Heart right ventricle (tissue), 16 donors: ENCODE measurements around the gene CPA5. TPM values are rescaled to one million over a fixed set of nuclear protein-coding genes. Genes with fewer than 3 reads are reported as not detected.

Experiments used
- ATAC-seq, 8 donors: fragments of 200-7000 bp; cut with Tn5 transposase; one replicate each; pipeline ENCODE4 v1.9.1; 2020; ENCODE audit warnings: mild to moderate bottlenecking in 8 of 8, moderate library complexity in 8 of 8, moderate number of reproducible peaks in 1 of 8
- DNase-seq, 2 donors: peaks; one replicate each; pipeline ENCODE4 v3.0.0-alpha.2; 2020
- H3K27ac ChIP-seq, 10 donors: fragments of 200-600 bp; sonication (generic) in 2 of 10; one replicate each; pipeline versions ENCODE4 v1.5.0 to v1.8.0; 2020 to 2022; ENCODE audit warnings: mild to moderate bottlenecking in 3 of 10
- H3K27me3 ChIP-seq, 7 donors: fragments of 200-600 bp; one replicate each; pipeline ENCODE4 v1.8.0; 2021 to 2022; ENCODE audit warnings: mild to moderate bottlenecking in 2 of 7
- H3K36me3 ChIP-seq, 9 donors: fragments of 200-600 bp; sonication (generic) in 1 of 9; one replicate each; pipeline versions ENCODE4 v1.5.0 to v1.8.0; 2020 to 2022; ENCODE audit warnings: mild to moderate bottlenecking in 2 of 9
- H3K4me1 ChIP-seq, 9 donors: fragments of 200-600 bp; sonication (generic) in 1 of 9; one replicate each; pipeline versions ENCODE4 v1.5.0 to v1.8.0; 2020 to 2022; ENCODE audit warnings: mild to moderate bottlenecking in 4 of 9
- H3K4me3 ChIP-seq, 10 donors: fragments of 200-600 bp; sonication (generic) in 2 of 10; one replicate each; pipeline versions ENCODE4 v1.5.0 to v1.8.0; 2020 to 2022; ENCODE audit warnings: mild to moderate bottlenecking in 7 of 10, moderate library complexity in 2 of 10
- H3K9me3 ChIP-seq, 11 donors: fragments of 200-600 bp in 10 of 11; sonication (generic) in 2 of 11; one replicate each; pipeline versions ENCODE4 v1.5.0 to v1.8.0; 2013 to 2022; ENCODE audit warnings: mild to moderate bottlenecking in 2 of 11, control low read depth in 1 of 11, moderate library complexity in 1 of 11
- CTCF ChIP-seq, 9 donors: fragments of 200-600 bp; sonication (generic) in 2 of 9; IDR thresholded peaks; one replicate each; pipeline versions ENCODE4 v1.5.0 to v1.8.0; 2021 to 2022; ENCODE audit warnings: antibody characterized with exemption in 9 of 9, mild to moderate bottlenecking in 5 of 9, moderate library complexity in 1 of 9
- WGBS, 2 donors: extraction: QIAGEN DNeasy Blood & Tissue Kit; methylation state at CpG; one replicate each; pipeline ENCODE4 v1.1.7; 2013; ENCODE audit warnings: inconsistent platforms in 1 of 2; 5-methylcytosine and 5-hydroxymethylcytosine counted together
- intact Hi-C, 10 donors: fragments of 100-400 bp; cut with DNase I; formaldehyde crosslinking; loops; one replicate each; pipeline versions ENCODE4 v1.11.1 to v1.14.2; 2022
- long read RNA-seq, 3 donors: library from polyadenylated mRNA; unstranded; transcript quantifications; one replicate each; pipeline ENCODE4 v2.0.0, GENCODE V29; 2020 to 2021
- polyA plus RNA-seq, 2 donors: library from polyadenylated mRNA; stranded (reverse); fragments of 200-250 nt; gene quantifications; one replicate each; pipeline ENCODE4 v1.2.3, GENCODE V29; 2013
- total RNA-seq, 10 donors: library from RNA; stranded (reverse); fragmentation: NEBNext Ultra II Directional in 3 of 10; extraction: Animal tissue kit (Norgen Biotek cat#: 25700) in 3 of 10; gene quantifications; one replicate each; pipeline versions ENCODE4 v1.2.1 to v1.2.4, GENCODE V29; 2021 to 2023
- donor health status: Arrhythmogenic right ventricular cardiomyopathy.
- donor health status: ischemic (EF 13 %, LVEDD 7.1; RV severe dilation, severe dysfunction).
- donor health status: healthy with polysubstance abuse.
- donor health status: DM: no; HTN: yes; CAD: no.
- donor health status: DM: no; HTN: no; CAD: no.
- donor health status: ischemic (EF 25% LVEDD 6.9; RV normal size, moderate dysfunction).
- donor health status: ischemic (EF 25% LVEDD 5.7; RV mildly dilated, moderate dysfunction).
- donor health status: healthy.
- donor health status: DM: yes; HTN: yes; CAD: no.
- donor health status: Ischemic cardiomyopathy.
- donor health status: ischemic (EF 35%, LVEDD 5.7; RV mildly dilated, moderate dysfunction).
- donor health status: nonischemic (EF 11% LVEDD 7.7; RV severe dilation, severe dysfunction).
- donor health status: DM: yes; HTN: yes; CAD: no.
- donor health status: PGD.
- donor health status: ischemic (EF 29% LVEDD 5.4; RV normal size, mild dysfunction).
- donor health status: nonischemic (EF 23%, LVEDD 6.1; RV moderate dilation, normal function).

Gene CPA5
- total RNA-seq (not detected), polyA plus RNA-seq (under 1 TPM in 1 of 2 donors, not detected in 1; 0.06 TPM)
- long read RNA-seq, donor 1, result 0 reads
- long read RNA-seq, donor 2, result 0 reads
- long read RNA-seq, donor 3, result 0 reads

- intact Hi-C loops, result no loop called here
- Histone ChIP-seq H3K4me3 (no peak within 1 kb of the TSS), H3K27ac (no peak within 1 kb of the TSS), H3K9me3 (peaks cover 0 to 10% (median 0%) of the 10 kb centered on the region in 11 donors), H3K36me3 (no peaks in the 10 kb centered on the region), H3K27me3 (no peaks in the 10 kb centered on the region), H3K4me1 (no peaks in the 10 kb centered on the region)
- no peak for TF ChIP-seq CTCF (IDR thresholded peaks at IDR 0.05)
- no peak for DNase-seq
- no peak for ATAC-seq
- 96 to 98% methylated on average over 5 of the region's 5 CpGs for WGBS, 2 donors
Measured at GRCh38 chr7:130344271-130344866, at the start of gene CPA5. CPA5 (plus strand) TSS chr7:130344816; CDS start chr7:130346486, 1,670 bp downstream.

- DNase-seq (no peak), ATAC-seq (no peak)
- intact Hi-C loops, result no loop called here
- Histone ChIP-seq H3K27ac (no peak overlapping the region), H3K27me3 (no peaks in the 10 kb centered on the region), H3K36me3 (no peaks in the 10 kb centered on the region), H3K4me1 (peaks cover 0 to 13% (median 0%) of the 10 kb centered on the region in 9 donors), H3K9me3 (no peaks in the 10 kb centered on the region), H3K4me3 (no peak overlapping the region)
- 91% methylated on average over 13 of the region's 13 CpGs for WGBS, 2 donors
- TF ChIP-seq CTCF (IDR thresholded peaks at IDR 0.05), result no peak
Measured at GRCh38 chr7:130296221-130296951, 48.2 kb upstream of the CPA5 start.

GRCh38 chr7:130297628-130298543 is 46.7 kb upstream of the CPA5 start:
- no peak for TF ChIP-seq CTCF (IDR thresholded peaks at IDR 0.05)
- Histone ChIP-seq H3K9me3 (no peaks in the 10 kb centered on the region), H3K36me3 (no peaks in the 10 kb centered on the region), H3K27me3 (no peaks in the 10 kb centered on the region), H3K4me1 (peaks cover 0 to 9% (median 0%) of the 10 kb centered on the region in 9 donors), H3K27ac (no peak overlapping the region), H3K4me3 (no peak overlapping the region)
- intact Hi-C loops, result no loop called here
- ATAC-seq (no peak), DNase-seq (no peak)
- 84 to 87% methylated on average over 20 of the region's 20 CpGs for WGBS, 2 donors
